ENCODE results near the gene GRIK4.

GRCh38 chr11:120749395-120749794 lies 237.8 kb downstream of the GRIK4 start:
- no peak for TF ChIP-seq CTCF (IDR thresholded peaks at IDR 0.05)
- TF ChIP-seq POLR2A (IDR thresholded peaks at IDR 0.05): no peak
- TF ChIP-seq POLR2AphosphoS5 (IDR thresholded peaks at IDR 0.05): no peak
